OCI-LY7 (cell line): Measurements from ENCODE around the gene ZNF799. TPM values are rescaled to one million over a fixed set of nuclear protein-coding genes. Genes with fewer than 3 reads are reported as not detected.
"Not testable (repeated sequence)": the region's sequence is repeated elsewhere in the genome, so short reads cannot be mapped to it uniquely, and the experiment has no call there.

Experiments
- BruUV-seq: library from RNA; stranded (reverse); fragments of 400-500 nt; replicated peaks from 2 replicates; lab custom pipeline; 2021; lab: Mats Ljungman, UMichigan
- CTCF ChIA-PET: fragments of 300-600 bp; sonication (Branson Sonifier 250); formaldehyde crosslinking; loops from one replicate; lab custom pipeline; 2022; ENCODE audit warnings: antibody characterized with exemption; ENCODE audit not compliant: unreplicated experiment; lab: Charles Lee
- POLR2A ChIA-PET: fragments of 300-600 bp; sonication (Branson Sonifier 250); formaldehyde crosslinking; loops from one replicate; lab custom pipeline; 2022; ENCODE audit warnings: antibody characterized with exemption; lab: Charles Lee
- DNase-seq: peaks from one replicate; pipeline ENCODE4 v3.0.0-alpha.2; 2015; ENCODE audit warnings: low spot score
- H2AFZ ChIP-seq: fragments of 200-600 bp; sonication (generic), shearing (Covaris generic); 2 replicates; pipeline ENCODE4 v1.6.1; 2014; ENCODE audit warnings: mild to moderate bottlenecking, antibody characterized with exemption, low read length, moderate library complexity
- H3K27ac ChIP-seq: fragments of 200-600 bp; sonication (generic); 2 replicates; pipeline ENCODE4 v1.5.1; 2014; ENCODE audit warnings: mixed run types, low read depth, mild to moderate bottlenecking, moderate library complexity, low read length, inconsistent platforms; ENCODE audit not compliant: poor library complexity, severe bottlenecking
- H3K36me3 ChIP-seq: fragments of 200-600 bp; sonication (generic); 2 replicates; pipeline ENCODE4 v1.6.1; 2014; ENCODE audit warnings: mild to moderate bottlenecking, antibody characterized with exemption, low read length, moderate library complexity, mixed read lengths; ENCODE audit not compliant: insufficient read depth
- H3K4me1 ChIP-seq: fragments of 200-600 bp; sonication (generic); 2 replicates; pipeline ENCODE4 v1.5.1; 2014; ENCODE audit warnings: mild to moderate bottlenecking, low read length; ENCODE audit not compliant: insufficient read depth, poor library complexity, severe bottlenecking
- H3K4me2 ChIP-seq: fragments of 200-600 bp; sonication (generic); 2 replicates; pipeline ENCODE4 v1.6.1; 2014; ENCODE audit warnings: mild to moderate bottlenecking, low read length
- H3K4me3 ChIP-seq: fragments of 200-600 bp; sonication (generic); 2 replicates; pipeline ENCODE4 v1.5.1; 2014; ENCODE audit warnings: mild to moderate bottlenecking, low read depth, low read length; ENCODE audit not compliant: poor library complexity, severe bottlenecking
- H3K79me2 ChIP-seq: fragments of 200-600 bp; sonication (generic); 2 replicates; pipeline ENCODE4 v1.6.1; 2016; ENCODE audit warnings: low read depth, mild to moderate bottlenecking, low read length, moderate library complexity, mixed read lengths; ENCODE audit not compliant: insufficient read depth
- H3K9me2 ChIP-seq: fragments of 200-600 bp; sonication (generic); 2 replicates; pipeline ENCODE4 v1.6.1; 2016; ENCODE audit warnings: mild to moderate bottlenecking, low read length, mixed read lengths; ENCODE audit not compliant: insufficient read depth
- H3K9me3 ChIP-seq: fragments of 200-600 bp; sonication (generic); 2 replicates; pipeline ENCODE4 v1.6.1; 2014; ENCODE audit warnings: mild to moderate bottlenecking, mixed run types, low read length, mixed read lengths
- H4K20me1 ChIP-seq: fragments of 200-600 bp; sonication (generic); 2 replicates; pipeline ENCODE4 v1.6.1; 2014; ENCODE audit warnings: mild to moderate bottlenecking, antibody characterized with exemption, low read length, moderate library complexity, mixed read lengths; ENCODE audit not compliant: insufficient read depth
- CTCF ChIP-seq: fragments of 200-600 bp; sonication (generic); conservative IDR thresholded peaks from 2 replicates; pipeline ENCODE4 v1.5.1; 2014; ENCODE audit warnings: mild to moderate bottlenecking, antibody characterized with exemption, low read length, moderate library complexity, mixed read lengths
- EZH2phosphoT487 ChIP-seq: fragments of 200-600 bp; sonication (generic); IDR thresholded peaks from 2 replicates; pipeline ENCODE4 v1.6.1; 2018; ENCODE audit warnings: low read depth, borderline replicate concordance, mild to moderate bottlenecking, mixed run types, antibody characterized with exemption, low read length, moderate library complexity, mixed read lengths
- intact Hi-C: fragments of 100-400 bp; cut with micrococcal nuclease; formaldehyde crosslinking; loops from one replicate; pipeline ENCODE4 v1.10.0; 2022; ENCODE audit not compliant: unreplicated experiment
- total RNA-seq, 2 experiments: library from RNA; depleted of rRNA in 1 of 2; stranded (reverse); fragments of >200 nt in 1 of 2; shearing (Covaris generic) in 1 of 2; gene quantifications; 2 replicates each; pipeline ENCODE4 v1.2.3, GENCODE V29; 2014 to 2022

The ZNF799 gene
- total RNA-seq, 2 experiments from 2014 or later = 6.2 to 8.1 TPM

- no TSS peak for BruUV-seq
- H3K4me1 ChIP-seq = no peaks in the 10 kb centered on the region
- no peak overlapping the region for H3K27ac ChIP-seq
- intact Hi-C loops = no loop called here
- no peaks in the 10 kb centered on the region for H3K9me2 ChIP-seq
- H2AFZ ChIP-seq = no peak overlapping the region
- H3K36me3 ChIP-seq = no peaks in the 10 kb centered on the region
- no peak overlapping the region for H3K4me2 ChIP-seq
- TF ChIP-seq CTCF (no peak), EZH2phosphoT487 (no peak)
- no peaks in the 10 kb centered on the region for H4K20me1 ChIP-seq
- no peak for DNase-seq
- no peak overlapping the region for H3K4me3 ChIP-seq
- POLR2A ChIA-PET = no interaction called here
- H3K79me2 ChIP-seq = no peaks in the 10 kb centered on the region
- no peaks in the 10 kb centered on the region for H3K9me3 ChIP-seq
- CTCF ChIA-PET = no interaction called here
Observed at GRCh38 chr19:12411893-12412292, 10.8 kb upstream of the ZNF799 start.

GRCh38 chr19:12399901-12400632, 1.0 kb downstream of the ZNF799 start:
- DNase-seq, CTCF ChIA-PET, H3K79me2 ChIP-seq, H3K27ac ChIP-seq, H3K4me1 ChIP-seq, H3K36me3 ChIP-seq, H3K9me2 ChIP-seq, BruUV-seq, H3K9me3 ChIP-seq, H4K20me1 ChIP-seq: not testable (repeated sequence)
- H3K4me3 ChIP-seq = peak overlapping the region; percentile 95
- H2AFZ ChIP-seq = peak overlapping the region; percentile 92
- H3K4me2 ChIP-seq = peak overlapping the region; percentile 85
- POLR2A ChIA-PET = interaction anchor here (0.7 kb wide), 1 partner anchor 86 kb away, joined by 3 read pairs; no protein-coding TSS in a partner anchor
- intact Hi-C loops = loop anchor here (2.0 to 5.0 kb wide), 2 partner anchors 42 to 67 kb away; partner anchors contain the start of genes ZNF443 and ZNF563

- H2AFZ ChIP-seq, POLR2A ChIA-PET, H4K20me1 ChIP-seq, DNase-seq, H3K9me2 ChIP-seq, H3K4me2 ChIP-seq, BruUV-seq, H3K27ac ChIP-seq, intact Hi-C loops, H3K9me3 ChIP-seq, H3K4me3 ChIP-seq, CTCF ChIA-PET, H3K79me2 ChIP-seq, H3K4me1 ChIP-seq: not testable (repeated sequence)
- peaks cover 16% of the 10 kb centered on the region for H3K36me3 ChIP-seq
Observed at GRCh38 chr19:12391148-12391547, 9.9 kb downstream of the ZNF799 start.

GRCh38 chr19:12386365-12386764, 14.7 kb downstream of the ZNF799 start:
- peaks cover 10% of the 10 kb centered on the region for H3K36me3 ChIP-seq
- BruUV-seq, H3K9me2 ChIP-seq, H2AFZ ChIP-seq, DNase-seq, CTCF ChIA-PET, H3K9me3 ChIP-seq, H4K20me1 ChIP-seq, H3K27ac ChIP-seq, H3K4me2 ChIP-seq, H3K4me1 ChIP-seq, H3K4me3 ChIP-seq, intact Hi-C loops, H3K79me2 ChIP-seq, POLR2A ChIA-PET: not testable (repeated sequence)
